HG02798 (cell line): ENCODE results near the gene NAA35.

Experiments used
- ATAC-seq: cut with Tn5 transposase; IDR thresholded peaks from one replicate; pipeline ENCODE4 v1.9.1; 2021; ENCODE audit warnings: mild to moderate bottlenecking; ENCODE audit not compliant: unreplicated experiment, poor library complexity

Gene NAA35

GRCh38 chr9:86057491-86057890, 116.5 kb downstream of the NAA35 start:
- ATAC-seq: no peak

GRCh38 chr9:86061972-86062739, 121.2 kb downstream of the NAA35 start:
- no peak for ATAC-seq

- no peak for ATAC-seq
These were observed 122.1 kb downstream of the NAA35 start for GRCh38 chr9:86062845-86063693.

- no peak for ATAC-seq
These were observed 123.3 kb downstream of the NAA35 start for GRCh38 chr9:86064220-86064619.

GRCh38 chr9:86069206-86069869, 128.4 kb downstream of the NAA35 start:
- no peak for ATAC-seq
